ENCODE data around the gene ATOH8. TPM values are rescaled to one million over a fixed set of nuclear protein-coding genes. Genes with fewer than 3 reads are reported as not detected.

The ATOH8 gene
- total RNA-seq, 2 experiments from 2014 or later = not detected

GRCh38 chr2:85781013-85781332, 27.2 kb downstream of the ATOH8 start:
- no peaks in the 10 kb centered on the region for H3K36me3 ChIP-seq (ENCODE audit: insufficient read depth, low read length)
- H3K4me1 ChIP-seq (ENCODE audit: insufficient read depth, low read length) = no peaks in the 10 kb centered on the region
- intact Hi-C loops (cut with DNase I, micrococcal nuclease) = no loop called here
- H3K36me3 Mint-ChIP-seq (ENCODE audit: low read depth) = no peaks in the 10 kb centered on the region
- ChIA-PET POLR2A (no interaction called here), CTCF (no interaction called here)
- no peak overlapping the region for H3K4me3 Mint-ChIP-seq
- no peaks in the 10 kb centered on the region for H3K9me3 ChIP-seq (ENCODE audit: control insufficient read depth in 1 of 2, insufficient read depth in 1 of 2, low read length in 2 of 2)
- H3K4me3 ChIP-seq (ENCODE audit: low read length) = no peak overlapping the region
- H3K27ac Mint-ChIP-seq = no peak overlapping the region
- TF ChIP-seq CTCF (IDR thresholded peaks at IDR 0.05) = no peak
- no peaks in the 10 kb centered on the region for H3K4me1 Mint-ChIP-seq (ENCODE audit: low read depth)
- H3K9me3 Mint-ChIP-seq = no peaks in the 10 kb centered on the region
- H3K27ac ChIP-seq (ENCODE audit: low read depth in 1 of 2, low read length in 2 of 2) = no peak overlapping the region
- DNase-seq = no peak
- no peak for ATAC-seq (ENCODE audit: poor library complexity)
- peaks cover 7% of the 10 kb centered on the region for H3K27me3 Mint-ChIP-seq
- H3K27me3 ChIP-seq (ENCODE audit: control insufficient read depth in 1 of 2, insufficient read depth in 2 of 2, low read length in 2 of 2) = peaks cover 0 to 1% of the 10 kb centered on the region in 2 experiments

GRCh38 chr2:85783796-85784195, 30.0 kb downstream of the ATOH8 start:
- Histone ChIP-seq H3K36me3 (ENCODE audit: insufficient read depth, low read length) (no peaks in the 10 kb centered on the region), H3K4me1 (ENCODE audit: insufficient read depth, low read length) (no peaks in the 10 kb centered on the region), H3K9me3 (ENCODE audit: control insufficient read depth in 1 of 2, insufficient read depth in 1 of 2, low read length in 2 of 2) (no peaks in the 10 kb centered on the region), H3K27ac (ENCODE audit: low read depth in 1 of 2, low read length in 2 of 2) (no peak overlapping the region), H3K27me3 (ENCODE audit: control insufficient read depth in 1 of 2, insufficient read depth in 2 of 2, low read length in 2 of 2) (peaks cover 0 to 3% of the 10 kb centered on the region in 2 experiments), H3K4me3 (ENCODE audit: low read length) (no peak overlapping the region)
- no peak for DNase-seq
- Mint-ChIP-seq H3K9me3 (no peaks in the 10 kb centered on the region), H3K27ac (no peak overlapping the region), H3K36me3 (ENCODE audit: low read depth) (no peaks in the 10 kb centered on the region), H3K4me3 (no peak overlapping the region), H3K27me3 (peaks cover 4% of the 10 kb centered on the region), H3K4me1 (ENCODE audit: low read depth) (no peaks in the 10 kb centered on the region)
- intact Hi-C loops (cut with DNase I, micrococcal nuclease) = no loop called here
- TF ChIP-seq CTCF (IDR thresholded peaks at IDR 0.05) = no peak
- ATAC-seq (ENCODE audit: poor library complexity) = no peak
- CTCF ChIA-PET = no interaction called here
- POLR2A ChIA-PET = no interaction called here

- intact Hi-C loops (cut with DNase I, micrococcal nuclease) = no loop called here
- no peak for TF ChIP-seq CTCF (IDR thresholded peaks at IDR 0.05)
- no peaks in the 10 kb centered on the region for H3K36me3 ChIP-seq (ENCODE audit: insufficient read depth, low read length)
- Mint-ChIP-seq H3K4me3 (no peak overlapping the region), H3K4me1 (ENCODE audit: low read depth) (no peaks in the 10 kb centered on the region), H3K36me3 (ENCODE audit: low read depth) (no peaks in the 10 kb centered on the region), H3K27ac (no peak overlapping the region), H3K27me3 (peaks cover 4% of the 10 kb centered on the region), H3K9me3 (no peaks in the 10 kb centered on the region)
- CTCF ChIA-PET = no interaction called here
- no peak overlapping the region for H3K4me3 ChIP-seq (ENCODE audit: low read length)
- no peak overlapping the region for H3K27ac ChIP-seq (ENCODE audit: low read depth in 1 of 2, low read length in 2 of 2)
- H3K4me1 ChIP-seq (ENCODE audit: insufficient read depth, low read length) = no peaks in the 10 kb centered on the region
- ATAC-seq (ENCODE audit: poor library complexity) = no peak
- H3K27me3 ChIP-seq (ENCODE audit: control insufficient read depth in 1 of 2, insufficient read depth in 2 of 2, low read length in 2 of 2) = peaks cover 0 to 3% of the 10 kb centered on the region in 2 experiments
- H3K9me3 ChIP-seq (ENCODE audit: control insufficient read depth in 1 of 2, insufficient read depth in 1 of 2, low read length in 2 of 2) = no peaks in the 10 kb centered on the region
- POLR2A ChIA-PET = no interaction called here
- no peak for DNase-seq
Measured at GRCh38 chr2:85784474-85784986, 30.7 kb downstream of the ATOH8 start.
